Activated naive CD4-positive, alpha-beta T cell (primary cell): ENCODE measurements around the gene ZNF223.

Source experiments
- DNase-seq, 4 experiments: peaks; one replicate each; lab custom pipeline; 2025; lab: John Stamatoyannopoulos, UW

The ZNF223 gene

GRCh38 chr19:44051650-44052402 lies at the start of gene ZNF223:
TSS of gene ZNF223 (plus strand) at chr19:44052036. CDS start at chr19:44055177, 3,141 bp downstream.
- DNase-seq = peak in 3 of 4 experiments; percentile 27 to 55 (median 32)

DNA sequence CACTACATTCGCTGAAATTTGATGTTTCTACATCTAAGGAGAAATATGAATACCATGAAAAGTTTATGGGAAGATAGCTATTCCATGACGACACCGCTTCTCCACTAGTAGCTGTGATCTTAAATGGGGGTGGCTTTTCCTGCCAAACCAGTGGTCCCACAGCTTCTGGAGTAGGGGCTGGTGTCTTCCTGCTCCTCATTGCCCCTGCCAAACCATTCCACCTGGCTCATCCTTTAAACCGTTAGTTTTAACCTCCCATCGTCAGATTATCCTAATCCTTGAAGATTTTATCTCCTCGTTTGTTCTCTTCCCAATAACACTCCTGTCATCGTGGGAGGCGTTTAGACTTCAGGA lies 49.6 kb upstream of the ZNF223 start:
- DNase-seq = no peak

DNA sequence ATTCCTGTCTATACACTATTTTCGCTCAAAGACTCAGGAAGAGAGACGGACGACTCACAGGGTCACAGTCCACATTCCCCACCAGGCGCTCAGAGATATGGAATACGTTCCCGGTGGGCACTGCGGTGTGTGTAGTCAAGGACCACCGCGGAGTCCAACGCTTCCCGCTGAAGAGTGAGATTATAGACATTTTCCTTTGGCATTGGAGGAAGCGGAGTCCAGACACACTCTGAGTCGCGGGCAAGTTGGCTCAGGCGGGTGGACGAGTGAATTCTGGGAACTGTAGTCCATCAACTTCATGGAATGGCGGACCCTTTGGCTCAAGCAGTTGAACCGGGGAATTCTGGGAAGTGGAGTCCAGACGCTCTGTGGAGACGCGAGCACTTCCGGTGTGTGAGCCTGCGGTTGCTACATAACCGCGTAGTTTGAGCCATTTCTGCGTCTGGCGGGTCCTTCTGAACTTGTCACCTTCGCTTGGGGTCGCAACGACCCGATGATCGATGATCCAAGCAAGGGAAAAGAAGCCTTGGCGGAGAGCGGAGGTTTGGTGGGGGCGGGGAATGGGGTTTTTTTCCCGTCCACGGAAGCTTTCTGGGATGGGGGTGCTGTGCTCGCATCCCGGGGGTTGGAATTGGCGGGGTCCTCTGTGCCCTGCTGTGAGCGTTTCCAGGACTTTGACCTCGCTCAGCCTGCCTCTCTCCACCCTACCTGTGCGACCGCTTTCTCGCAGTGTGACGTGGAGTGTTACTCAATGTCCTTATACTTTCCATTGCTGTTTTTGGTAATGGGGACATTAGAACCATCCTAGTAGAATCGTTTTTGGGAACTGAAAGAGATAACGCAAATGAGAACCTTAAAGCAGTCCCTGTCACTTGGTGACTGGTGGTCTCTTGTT lies 49.0 kb upstream of the ZNF223 start, which contains the start of gene ZNF230:
Gene ZNF230 (plus strand): TSS at position 392 of the 895 bp plus-strand sequence. CDS start 4,122 bp downstream, outside the sequence.
- DNase-seq = peak; percentile 31 to 65 (median 56)

- DNase-seq = no peak
Measured at GRCh38 chr19:44003461-44004009, 48.3 kb upstream of the ZNF223 start.

GRCh38 chr19:44005973-44006372 lies 45.9 kb upstream of the ZNF223 start:
- no peak for DNase-seq

DNA sequence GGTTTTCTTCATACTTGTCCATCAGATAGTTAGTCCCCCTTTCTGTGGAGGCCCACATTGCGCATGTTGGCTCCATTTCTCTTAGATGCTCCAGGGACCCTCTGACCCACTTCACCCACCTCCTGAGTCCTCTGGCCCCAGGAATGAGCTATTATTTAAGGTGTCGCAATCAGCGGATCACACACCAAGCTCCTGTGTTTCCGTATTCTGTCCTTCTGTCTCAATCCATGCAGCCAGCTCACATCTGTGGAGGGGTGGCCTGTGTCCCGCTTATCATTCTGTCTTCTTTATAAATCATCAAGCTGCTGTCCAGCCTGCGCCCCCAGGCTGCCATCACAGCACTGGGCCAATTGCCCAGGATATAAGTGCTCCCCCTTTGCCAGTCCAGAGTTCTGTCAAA lies 44.4 kb upstream of the ZNF223 start:
- no peak for DNase-seq

- DNase-seq = no peak
Measured at GRCh38 chr19:44010468-44010867, 41.4 kb upstream of the ZNF223 start.

GRCh38 chr19:44019498-44019897 lies 32.3 kb upstream of the ZNF223 start:
- DNase-seq = no peak

GRCh38 chr19:44021221-44021620 lies 30.6 kb upstream of the ZNF223 start:
- DNase-seq = no peak

DNA sequence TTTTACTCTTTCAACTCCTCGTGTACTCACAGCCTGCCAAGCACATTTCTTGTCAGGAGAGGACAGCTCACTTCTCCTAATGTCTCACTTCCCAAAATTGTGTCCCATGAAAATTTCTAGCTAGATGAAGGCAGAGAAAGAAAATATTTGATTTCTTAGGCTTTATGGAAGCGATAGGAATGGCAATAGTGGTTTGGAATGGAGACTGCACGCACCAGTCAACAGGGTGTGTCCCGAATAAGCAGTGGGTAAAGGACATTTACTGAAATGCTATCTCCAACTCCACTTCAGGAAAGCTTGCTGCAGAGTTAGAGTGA lies 27.0 kb upstream of the ZNF223 start:
- DNase-seq = no peak

GRCh38 chr19:44025217-44025936 lies 26.5 kb upstream of the ZNF223 start, which contains the start of gene ZNF222:
TSS of gene ZNF222 (plus strand) at chr19:44025379. CDS start at chr19:44025437, 58 bp downstream.
- peak; percentile 18 to 54 (median 31) for DNase-seq

DNA sequence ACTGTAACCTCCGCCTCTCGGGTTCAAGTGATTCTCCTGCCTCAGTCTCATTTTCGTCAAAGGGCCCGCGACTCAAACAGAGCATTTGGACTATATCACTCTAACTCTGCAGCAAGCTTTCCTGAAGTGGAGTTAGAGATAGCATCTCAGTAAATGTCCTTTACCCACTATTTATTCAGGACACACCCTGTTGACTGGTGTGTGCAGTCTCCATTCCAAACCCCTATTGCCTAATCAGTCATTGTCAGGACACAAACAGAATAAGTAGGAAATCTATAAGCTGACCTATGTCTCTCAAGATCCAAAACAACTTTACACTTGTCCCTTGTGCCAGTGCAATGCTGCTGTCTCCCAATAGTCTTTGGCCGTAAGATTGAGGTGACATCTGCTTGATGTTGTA lies 25.2 kb upstream of the ZNF223 start:
- DNase-seq = no peak

- no peak for DNase-seq
Measured at GRCh38 chr19:44032001-44032610, 19.7 kb upstream of the ZNF223 start.

- no peak for DNase-seq
Measured at GRCh38 chr19:44042147-44042546, 9.7 kb upstream of the ZNF223 start.

DNA sequence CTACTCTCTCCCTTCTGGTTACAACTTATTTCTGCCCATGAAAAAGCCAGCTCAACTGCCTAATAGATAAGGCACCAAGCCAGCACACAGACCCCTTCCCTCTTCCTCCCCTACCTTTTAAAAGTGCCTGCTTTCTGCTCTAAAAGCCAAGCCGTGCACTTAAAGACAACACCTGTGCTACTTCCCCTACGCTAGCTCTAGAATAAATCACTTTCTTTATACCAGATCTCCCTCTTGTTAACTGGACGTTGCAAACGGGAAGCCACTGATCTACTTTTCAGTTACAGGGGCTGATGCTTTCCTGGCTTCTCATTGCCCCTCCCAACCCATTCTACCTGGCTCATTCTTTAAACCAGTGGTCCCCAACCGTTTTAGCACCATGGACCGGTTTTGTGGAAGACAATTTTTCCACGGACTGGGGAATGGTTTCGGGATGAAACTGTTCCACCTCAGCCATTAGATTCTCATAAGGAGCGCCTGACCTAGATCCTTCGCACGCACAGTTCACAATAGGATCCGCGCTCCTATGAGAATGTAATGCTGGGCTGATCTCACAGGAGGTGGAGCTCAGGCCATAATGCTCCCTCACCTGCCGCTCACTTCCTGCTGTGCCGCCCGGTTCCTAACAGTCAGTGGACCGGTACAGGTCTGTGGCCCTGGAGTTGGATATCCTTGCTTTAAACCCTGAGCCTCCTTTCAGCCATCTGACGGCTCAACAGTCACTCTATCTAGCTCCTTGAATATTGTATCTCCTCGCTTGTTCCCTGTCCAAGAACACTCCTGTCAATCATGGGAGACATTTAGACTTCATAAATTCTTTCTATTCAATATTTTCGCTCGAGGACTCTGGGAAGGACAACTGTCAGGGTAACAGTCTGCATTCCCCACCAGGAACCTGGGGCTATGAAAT lies 841 bp upstream of the ZNF223 start:
- DNase-seq = peak in 1 of 4 experiments; percentile 3

- DNase-seq = no peak
Measured at GRCh38 chr19:44055870-44056269, 4.0 kb downstream of the ZNF223 start.

DNA sequence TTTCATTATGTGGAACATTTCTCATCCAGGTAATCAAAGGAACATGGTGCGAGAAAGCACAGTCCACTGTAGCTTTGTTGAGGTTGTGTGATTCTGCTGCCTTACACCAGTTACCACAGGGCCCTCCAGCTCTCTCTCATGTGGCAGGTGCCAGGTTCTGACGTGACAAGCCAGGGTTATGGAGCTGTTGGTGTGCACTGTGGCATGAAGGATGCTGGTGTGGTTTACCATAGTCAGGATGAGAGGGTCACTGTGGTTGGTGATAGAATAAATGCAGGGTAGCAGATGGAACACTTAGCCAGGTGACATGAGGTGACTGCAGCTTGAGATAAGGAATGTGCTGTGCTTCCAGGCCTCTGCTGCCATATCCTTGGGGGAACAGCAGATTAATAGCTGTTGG lies 7.4 kb downstream of the ZNF223 start:
- no peak for DNase-seq

GRCh38 chr19:44061038-44061437 lies 9.2 kb downstream of the ZNF223 start:
- DNase-seq = no peak

GRCh38 chr19:44066305-44066704 lies 14.5 kb downstream of the ZNF223 start:
- no peak for DNase-seq

DNA sequence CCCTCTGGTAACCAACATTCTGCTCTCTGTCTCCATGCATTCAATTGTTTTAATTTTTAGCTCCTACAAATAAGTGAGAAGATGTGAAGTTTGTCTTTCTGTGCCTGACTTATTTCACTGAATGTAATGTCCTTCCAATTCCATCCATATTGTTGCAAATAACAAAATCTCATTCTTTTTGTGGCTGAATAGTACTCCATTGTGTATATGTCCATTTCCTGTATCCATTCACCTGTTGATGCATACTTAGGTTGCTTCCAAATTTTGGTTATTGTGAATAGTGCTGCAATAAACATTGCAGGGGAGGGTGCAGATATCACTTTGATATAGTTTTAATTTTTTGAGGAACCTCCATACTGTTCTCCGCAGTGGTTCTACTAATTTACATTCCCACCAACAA lies 17.6 kb downstream of the ZNF223 start:
- no peak for DNase-seq
